Measurements from ENCODE around the gene NUP93. TPM values are rescaled to one million over a fixed set of nuclear protein-coding genes. Genes with fewer than 3 reads are reported as not detected.

Gene NUP93
- total and polyA plus RNA-seq, 2 experiments from 2014 or later = 139 to 187 TPM

DNA sequence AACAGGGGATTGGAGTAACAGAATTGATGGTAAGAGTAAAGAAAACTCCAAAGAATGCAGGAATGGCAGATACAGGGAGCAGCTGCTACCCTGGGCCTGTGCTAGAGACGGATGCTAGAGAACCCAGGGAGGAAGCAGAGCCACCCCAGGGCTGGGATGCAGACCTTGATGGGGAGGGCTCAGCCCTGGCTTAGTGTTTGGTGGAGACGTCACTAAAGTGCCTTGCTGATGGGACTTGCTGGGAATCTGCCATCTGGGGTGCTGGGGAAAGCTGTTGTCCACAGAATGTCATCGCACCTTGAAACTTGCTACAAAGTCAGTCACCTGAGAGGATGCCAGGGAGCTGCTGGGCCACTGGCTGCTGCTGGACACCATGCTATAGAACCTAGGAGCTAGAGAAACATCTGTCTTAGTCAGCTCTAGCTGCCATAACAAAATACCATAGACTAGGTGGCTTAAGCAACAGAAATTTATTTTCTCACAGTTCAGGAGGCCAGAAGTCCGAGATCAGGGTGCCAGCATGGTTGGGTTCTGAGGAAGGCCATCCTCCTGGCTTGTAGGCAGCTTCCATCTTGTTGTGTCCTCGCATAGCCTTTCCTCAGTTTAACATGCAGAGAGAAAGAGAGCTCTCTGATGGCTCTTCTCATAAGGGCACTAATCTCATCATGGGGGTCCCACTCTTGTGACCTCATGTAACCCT is 32.3 kb upstream of the NUP93 start:
- H3K4me3 ChIP-seq = no peak overlapping the region
- Mint-ChIP-seq H3K4me1 (peaks cover 11% of the 10 kb centered on the region), H3K4me3 (no peak overlapping the region), H3K27ac (no peak overlapping the region), H3K36me3 (ENCODE audit: low read depth) (peaks cover 3% of the 10 kb centered on the region; the same call in 1 of the 3 replicates), H3K9me3 (peaks cover 17% of the 10 kb centered on the region), H3K27me3 (ENCODE audit: insufficient read depth, low read depth, poor library complexity) (peaks cover 5% of the 10 kb centered on the region)
- no peak overlapping the region for H3K27ac ChIP-seq (ENCODE audit: low read depth)
- H3K4me1 ChIP-seq (ENCODE audit: insufficient read depth) = peaks cover 7% of the 10 kb centered on the region; the same call in 1 of the 2 replicates
- H3K9me2 ChIP-seq (ENCODE audit: insufficient read depth) = no peaks in the 10 kb centered on the region
- no peaks in the 10 kb centered on the region for H3K27me3 ChIP-seq (ENCODE audit: insufficient read depth)
- H3F3A ChIP-seq (replicated peaks; ENCODE audit: low read depth) = 0 out of 2 replicates have a peak, but pooled peaks cover under 1% of the 10 kb centered on the region
- no peaks in the 10 kb centered on the region for H3K36me3 ChIP-seq (ENCODE audit: insufficient read depth)
- no peak overlapping the region for H2AFZ ChIP-seq
- no peak for TF ChIP-seq CREB1 (CRISPR knock-in tag; IDR thresholded peaks at IDR 0.05; ENCODE audit: low read depth)
- TF ChIP-seq, protein P1, sequence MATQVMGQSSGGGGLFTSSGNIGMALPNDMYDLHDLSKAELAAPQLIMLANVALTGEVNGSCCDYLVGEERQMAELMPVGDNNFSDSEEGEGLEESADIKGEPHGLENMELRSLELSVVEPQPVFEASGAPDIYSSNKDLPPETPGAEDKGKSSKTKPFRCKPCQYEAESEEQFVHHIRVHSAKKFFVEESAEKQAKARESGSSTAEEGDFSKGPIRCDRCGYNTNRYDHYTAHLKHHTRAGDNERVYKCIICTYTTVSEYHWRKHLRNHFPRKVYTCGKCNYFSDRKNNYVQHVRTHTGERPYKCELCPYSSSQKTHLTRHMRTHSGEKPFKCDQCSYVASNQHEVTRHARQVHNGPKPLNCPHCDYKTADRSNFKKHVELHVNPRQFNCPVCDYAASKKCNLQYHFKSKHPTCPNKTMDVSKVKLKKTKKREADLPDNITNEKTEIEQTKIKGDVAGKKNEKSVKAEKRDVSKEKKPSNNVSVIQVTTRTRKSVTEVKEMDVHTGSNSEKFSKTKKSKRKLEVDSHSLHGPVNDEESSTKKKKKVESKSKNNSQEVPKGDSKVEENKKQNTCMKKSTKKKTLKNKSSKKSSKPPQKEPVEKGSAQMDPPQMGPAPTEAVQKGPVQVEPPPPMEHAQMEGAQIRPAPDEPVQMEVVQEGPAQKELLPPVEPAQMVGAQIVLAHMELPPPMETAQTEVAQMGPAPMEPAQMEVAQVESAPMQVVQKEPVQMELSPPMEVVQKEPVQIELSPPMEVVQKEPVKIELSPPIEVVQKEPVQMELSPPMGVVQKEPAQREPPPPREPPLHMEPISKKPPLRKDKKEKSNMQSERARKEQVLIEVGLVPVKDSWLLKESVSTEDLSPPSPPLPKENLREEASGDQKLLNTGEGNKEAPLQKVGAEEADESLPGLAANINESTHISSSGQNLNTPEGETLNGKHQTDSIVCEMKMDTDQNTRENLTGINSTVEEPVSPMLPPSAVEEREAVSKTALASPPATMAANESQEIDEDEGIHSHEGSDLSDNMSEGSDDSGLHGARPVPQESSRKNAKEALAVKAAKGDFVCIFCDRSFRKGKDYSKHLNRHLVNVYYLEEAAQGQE (IDR thresholded peaks at IDR 0.05; ENCODE audit: unreplicated experiment) = no peak
- TF ChIP-seq ZNF331 (CRISPR knock-in tag; IDR thresholded peaks at IDR 0.05; ENCODE audit: low read depth) = no peak
- TF ChIP-seq, protein P2, sequence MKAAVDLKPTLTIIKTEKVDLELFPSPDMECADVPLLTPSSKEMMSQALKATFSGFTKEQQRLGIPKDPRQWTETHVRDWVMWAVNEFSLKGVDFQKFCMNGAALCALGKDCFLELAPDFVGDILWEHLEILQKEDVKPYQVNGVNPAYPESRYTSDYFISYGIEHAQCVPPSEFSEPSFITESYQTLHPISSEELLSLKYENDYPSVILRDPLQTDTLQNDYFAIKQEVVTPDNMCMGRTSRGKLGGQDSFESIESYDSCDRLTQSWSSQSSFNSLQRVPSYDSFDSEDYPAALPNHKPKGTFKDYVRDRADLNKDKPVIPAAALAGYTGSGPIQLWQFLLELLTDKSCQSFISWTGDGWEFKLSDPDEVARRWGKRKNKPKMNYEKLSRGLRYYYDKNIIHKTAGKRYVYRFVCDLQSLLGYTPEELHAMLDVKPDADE (IDR thresholded peaks at IDR 0.05) = no peak
- TF ChIP-seq STAT1 (IDR thresholded peaks at IDR 0.05; ENCODE audit: unreplicated experiment) = no peak
- TF ChIP-seq NANOG (IDR thresholded peaks at IDR 0.05; ENCODE audit: borderline replicate concordance) = no peak
- TF ChIP-seq, protein P3, sequence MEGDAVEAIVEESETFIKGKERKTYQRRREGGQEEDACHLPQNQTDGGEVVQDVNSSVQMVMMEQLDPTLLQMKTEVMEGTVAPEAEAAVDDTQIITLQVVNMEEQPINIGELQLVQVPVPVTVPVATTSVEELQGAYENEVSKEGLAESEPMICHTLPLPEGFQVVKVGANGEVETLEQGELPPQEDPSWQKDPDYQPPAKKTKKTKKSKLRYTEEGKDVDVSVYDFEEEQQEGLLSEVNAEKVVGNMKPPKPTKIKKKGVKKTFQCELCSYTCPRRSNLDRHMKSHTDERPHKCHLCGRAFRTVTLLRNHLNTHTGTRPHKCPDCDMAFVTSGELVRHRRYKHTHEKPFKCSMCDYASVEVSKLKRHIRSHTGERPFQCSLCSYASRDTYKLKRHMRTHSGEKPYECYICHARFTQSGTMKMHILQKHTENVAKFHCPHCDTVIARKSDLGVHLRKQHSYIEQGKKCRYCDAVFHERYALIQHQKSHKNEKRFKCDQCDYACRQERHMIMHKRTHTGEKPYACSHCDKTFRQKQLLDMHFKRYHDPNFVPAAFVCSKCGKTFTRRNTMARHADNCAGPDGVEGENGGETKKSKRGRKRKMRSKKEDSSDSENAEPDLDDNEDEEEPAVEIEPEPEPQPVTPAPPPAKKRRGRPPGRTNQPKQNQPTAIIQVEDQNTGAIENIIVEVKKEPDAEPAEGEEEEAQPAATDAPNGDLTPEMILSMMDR (conservative IDR thresholded peaks at IDR 0.05; ENCODE audit: low read depth in 2 of 2) = no peak
- TF ChIP-seq JUNB (IDR thresholded peaks at IDR 0.05; ENCODE audit: unreplicated experiment) = no peak
- ATAC-seq (no peak), DNase-seq (ENCODE audit: low spot score) (no peak)
- H4K20me1 ChIP-seq (replicated peaks; ENCODE audit: insufficient read depth) = no peaks in the 10 kb centered on the region
- no peaks in the 10 kb centered on the region for H3K79me2 ChIP-seq (replicated peaks; ENCODE audit: insufficient read depth)
- H3K4me2 ChIP-seq = no peak overlapping the region

All from GM23338 (cell line).